Measurements from ENCODE around the gene CNRIP1.
"Not testable (repeated sequence)": the region's sequence is repeated elsewhere in the genome, so short reads cannot be mapped to it uniquely, and the experiment has no call there.

Gene CNRIP1

GRCh38 chr2:68319398-68320117 is at the start of gene CNRIP1:
CNRIP1 (minus strand) TSS chr2:68319949; CDS start chr2:68319400, 549 bp downstream.
- DNase-seq (ENCODE audit: low read depth): peak; percentile 18

GRCh38 chr2:68369337-68369734 is 49.6 kb upstream of the CNRIP1 start:
- DNase-seq (ENCODE audit: low read depth): no peak

- peak; percentile 57 for DNase-seq (ENCODE audit: low read depth)
These were observed 49.0 kb upstream of the CNRIP1 start for GRCh38 chr2:68368654-68369336.

DNA sequence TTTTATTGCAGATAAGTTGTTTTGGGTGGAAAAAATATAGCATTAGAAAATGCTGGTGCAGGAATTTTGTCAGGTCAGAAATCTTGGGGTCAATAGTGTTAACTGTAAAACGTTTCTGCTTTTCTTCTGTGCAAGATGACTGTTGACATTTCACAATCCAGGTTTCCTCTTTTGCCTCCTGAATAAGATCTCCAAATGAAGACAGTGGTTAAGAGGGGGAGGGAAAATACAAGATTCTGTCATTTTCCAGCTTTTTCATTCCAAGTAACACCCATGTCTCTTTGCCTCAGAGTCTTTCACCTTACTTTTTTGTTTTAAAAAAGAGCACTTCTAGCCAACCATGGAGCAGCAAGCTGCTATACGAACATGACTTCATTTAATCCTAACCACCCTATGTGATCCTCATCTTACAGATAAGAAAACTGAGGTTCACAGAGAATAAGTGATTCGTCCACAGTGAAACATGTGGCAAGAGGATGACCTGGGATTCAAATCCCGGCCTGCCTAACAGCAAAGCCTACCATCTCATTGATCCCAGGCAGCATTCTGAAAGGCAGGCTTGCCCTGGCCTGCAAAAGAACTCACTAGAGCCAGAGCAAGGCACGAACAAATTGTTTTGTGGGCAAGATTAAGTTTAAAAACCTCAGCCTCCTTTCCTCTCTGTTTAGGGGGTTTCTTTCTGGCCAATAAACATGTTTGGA is 48.4 kb upstream of the CNRIP1 start:
- no peak for DNase-seq (ENCODE audit: low read depth)

- DNase-seq (ENCODE audit: low read depth): no peak
These were observed 46.4 kb upstream of the CNRIP1 start for GRCh38 chr2:68366083-68366560.

- no peak for DNase-seq (ENCODE audit: low read depth)
These were observed 45.3 kb upstream of the CNRIP1 start, which contains the start of gene PLEK for GRCh38 chr2:68365087-68365486. PLEK (plus strand) TSS chr2:68365282; CDS start chr2:68365352, 70 bp downstream.

GRCh38 chr2:68363721-68364120 is 44.0 kb upstream of the CNRIP1 start:
- DNase-seq (ENCODE audit: low read depth): no peak

DNA sequence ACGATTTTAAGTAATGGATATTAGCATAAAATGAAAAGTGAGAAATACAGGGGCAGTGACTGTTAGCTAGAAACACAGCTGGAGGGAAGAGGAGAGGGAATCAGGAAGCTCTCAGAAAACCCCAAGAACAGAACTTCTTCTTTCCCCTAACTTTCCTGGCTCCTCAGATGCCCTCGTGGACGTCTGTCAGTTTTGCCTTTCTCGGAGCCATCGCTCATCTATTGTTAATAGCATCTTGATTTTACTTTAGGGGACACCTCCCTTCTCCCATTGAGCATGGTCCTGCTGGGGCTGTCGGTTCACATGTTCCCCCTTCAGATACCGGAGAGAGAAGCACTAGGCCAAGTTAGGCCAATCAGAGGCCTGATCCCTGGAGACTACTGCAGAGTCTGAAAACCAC is 43.0 kb upstream of the CNRIP1 start:
- no peak for DNase-seq (ENCODE audit: low read depth)

DNA sequence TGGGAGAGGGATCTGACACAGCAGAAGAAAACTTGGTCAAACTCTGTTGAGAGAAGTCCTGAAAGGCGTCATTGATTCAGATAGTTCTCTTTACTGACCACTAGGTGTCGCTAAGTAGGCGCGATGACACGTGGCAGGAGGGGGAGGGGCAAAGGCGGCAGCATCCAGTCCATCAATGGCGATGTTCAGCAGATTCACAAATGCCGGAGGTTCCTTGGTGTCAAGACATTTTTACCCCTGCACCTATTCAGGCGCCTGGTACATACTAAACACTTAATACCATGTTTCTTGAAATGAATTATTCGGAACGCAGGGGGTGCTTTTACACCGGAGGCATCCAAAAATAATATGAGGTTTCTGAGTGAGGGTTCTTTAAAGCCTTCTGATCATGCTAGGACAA is 42.3 kb upstream of the CNRIP1 start:
- DNase-seq (ENCODE audit: low read depth): no peak

DNA sequence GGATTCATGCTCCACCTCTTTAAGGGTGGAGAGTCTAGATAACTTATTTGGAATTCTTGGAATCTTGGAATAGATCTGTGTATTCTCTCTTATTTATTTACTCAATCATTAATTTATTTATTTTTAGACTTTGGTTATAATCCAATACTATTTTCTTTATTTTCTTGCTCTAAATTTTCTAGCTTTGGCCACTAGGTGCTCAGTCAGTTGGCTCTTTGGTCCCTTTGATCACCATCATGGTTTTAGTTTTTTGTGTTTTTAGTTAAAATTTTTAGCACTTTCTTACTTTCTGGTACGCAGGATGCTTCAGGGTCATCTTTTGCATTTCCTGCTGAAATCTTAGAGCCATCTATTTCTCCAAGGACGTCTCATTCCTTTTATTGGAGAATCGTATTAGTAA is 40.1 kb upstream of the CNRIP1 start:
- DNase-seq (ENCODE audit: low read depth): no peak

- no peak for DNase-seq (ENCODE audit: low read depth)
These were observed 38.0 kb upstream of the CNRIP1 start for GRCh38 chr2:68357605-68358337.

DNA sequence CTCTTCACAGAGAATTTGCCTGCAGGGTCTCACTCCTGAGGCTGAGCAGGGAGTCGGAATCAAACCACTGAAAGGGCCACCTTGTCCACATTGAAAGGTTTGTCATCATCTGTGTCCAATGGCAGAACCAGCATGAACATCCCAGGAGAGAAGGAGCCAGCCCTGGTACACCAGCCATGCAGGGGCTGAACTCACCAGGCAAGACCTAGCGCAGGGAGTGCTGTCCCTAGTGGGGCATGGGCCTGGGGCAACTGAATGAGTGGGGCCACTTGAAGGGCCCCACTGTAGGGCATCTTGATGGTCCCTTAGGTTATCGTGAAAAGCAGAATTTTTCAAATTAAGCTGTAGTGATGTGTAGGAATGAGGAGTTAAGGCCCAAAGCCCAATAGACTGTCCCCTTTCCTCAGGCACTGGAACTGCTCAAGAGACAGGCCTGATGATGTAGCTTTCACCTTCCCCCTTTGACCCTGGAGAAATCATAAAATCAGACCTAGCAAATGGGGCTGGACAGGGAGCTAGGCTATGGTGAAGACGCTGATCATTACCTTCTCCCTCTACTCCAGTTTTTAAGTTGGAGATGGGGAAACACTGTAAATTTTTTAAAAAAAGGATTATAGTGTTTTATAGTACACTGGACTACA is 37.0 kb upstream of the CNRIP1 start:
- no peak for DNase-seq (ENCODE audit: low read depth)

- DNase-seq (ENCODE audit: low read depth): no peak
These were observed 33.1 kb upstream of the CNRIP1 start for GRCh38 chr2:68352651-68353391.

GRCh38 chr2:68351997-68352396 is 32.2 kb upstream of the CNRIP1 start:
- DNase-seq (ENCODE audit: low read depth): no peak

DNA sequence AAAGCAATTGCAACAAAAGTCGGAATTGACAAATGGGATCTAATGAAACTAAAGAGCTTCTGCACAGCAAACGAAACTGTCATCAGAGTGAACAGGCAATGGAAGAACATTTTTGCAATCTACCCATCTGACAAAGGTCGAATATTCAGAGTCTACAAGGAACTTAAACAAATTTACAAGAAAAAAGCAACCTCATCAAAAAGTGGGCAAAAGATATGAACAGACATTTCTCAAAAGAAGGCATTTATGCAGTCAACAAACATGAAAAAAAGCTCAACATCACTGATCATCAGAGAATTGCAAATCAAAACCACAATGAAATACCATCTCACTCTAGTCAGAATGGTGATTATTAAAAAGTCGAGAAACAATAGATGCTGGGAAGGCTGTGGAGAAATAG is 29.3 kb upstream of the CNRIP1 start:
- DNase-seq (ENCODE audit: low read depth): not testable (repeated sequence)

DNA sequence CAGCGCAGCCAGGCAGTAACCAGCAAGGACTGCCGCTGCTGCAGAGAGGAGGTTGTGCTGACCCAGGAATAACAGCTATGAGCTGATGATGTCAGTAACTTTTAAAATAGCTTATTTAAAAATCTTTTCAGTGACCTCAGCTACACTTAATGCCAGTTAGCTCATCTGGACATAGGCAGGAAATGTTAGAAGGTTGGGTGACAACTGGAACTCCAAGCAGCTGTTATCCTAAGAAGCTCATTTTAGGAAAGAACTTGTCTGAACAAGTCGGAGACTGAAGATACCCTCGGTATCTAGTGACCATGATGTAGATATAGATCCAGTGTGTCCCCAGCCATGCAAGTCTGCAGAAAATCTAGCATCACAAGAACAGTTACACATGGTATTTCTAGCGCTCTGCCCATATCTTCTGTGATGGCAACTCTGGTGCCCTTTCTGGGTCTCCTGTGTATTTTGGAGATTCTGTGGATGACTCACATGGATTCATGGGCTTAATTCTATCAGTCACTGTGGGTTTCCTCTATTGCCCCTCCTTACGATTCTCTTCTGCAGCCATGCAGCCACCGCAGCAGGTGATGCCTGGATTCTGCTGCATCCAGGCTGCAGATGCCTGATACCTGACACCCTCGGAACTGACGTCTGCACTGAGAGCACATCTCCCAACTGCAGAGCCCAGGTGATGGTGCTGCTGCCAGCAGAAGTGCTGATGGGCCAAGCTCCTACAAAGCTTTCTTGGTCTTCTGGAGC is 25.6 kb upstream of the CNRIP1 start:
- no peak for DNase-seq (ENCODE audit: low read depth)

DNA sequence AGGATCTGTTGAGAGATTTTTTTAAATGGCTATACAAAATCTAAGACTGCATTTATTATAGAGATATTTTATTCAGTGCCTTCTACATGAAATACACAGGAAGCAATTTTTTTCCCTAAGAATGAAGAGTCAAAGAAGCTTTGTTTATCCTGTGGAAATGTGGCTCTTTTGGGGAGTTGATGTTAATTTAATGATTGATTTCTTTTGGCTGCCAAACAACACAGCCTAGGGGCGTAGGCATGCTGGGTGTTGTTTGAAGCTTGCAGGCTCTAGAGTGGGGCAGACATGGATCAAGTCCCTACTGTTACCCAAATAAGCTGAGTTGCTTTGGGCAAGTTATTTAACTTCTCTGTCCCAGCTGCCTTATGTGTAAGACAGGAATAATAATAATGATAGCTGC is 24.3 kb upstream of the CNRIP1 start:
- DNase-seq (ENCODE audit: low read depth): no peak

DNA sequence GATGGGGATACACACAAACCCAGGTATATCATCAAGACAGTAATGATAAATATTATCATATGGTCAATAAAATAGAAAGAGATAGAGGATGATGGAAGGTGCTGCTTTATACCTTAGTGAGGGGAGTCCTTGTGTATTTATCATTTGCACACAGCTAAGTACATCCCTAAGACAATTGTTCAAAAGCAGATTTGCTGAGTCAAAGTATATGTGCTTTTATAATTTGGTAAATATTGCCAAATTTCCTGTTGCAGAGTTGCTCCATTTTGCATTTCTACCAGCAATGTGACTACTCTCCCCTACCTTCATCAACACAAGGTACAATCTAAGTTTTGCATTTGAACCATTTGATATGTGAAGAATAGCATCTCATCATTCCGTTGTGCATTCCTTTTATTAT is 22.7 kb upstream of the CNRIP1 start:
- no peak for DNase-seq (ENCODE audit: low read depth)

GRCh38 chr2:68341583-68341982 is 21.8 kb upstream of the CNRIP1 start:
- DNase-seq (ENCODE audit: low read depth): no peak

DNA sequence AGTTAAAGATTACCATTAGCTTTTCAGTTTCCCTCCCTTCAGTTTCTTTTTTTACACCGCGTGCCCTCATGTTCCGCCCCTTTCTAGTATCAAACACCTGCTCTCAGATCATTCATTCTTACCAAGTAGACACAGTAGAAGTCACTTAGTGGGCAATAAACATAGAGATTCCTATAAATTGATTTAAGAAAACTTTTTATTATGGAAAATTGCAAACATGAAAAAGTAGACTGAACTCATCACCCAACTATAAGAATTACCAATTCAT is 21.2 kb upstream of the CNRIP1 start:
- no peak for DNase-seq (ENCODE audit: low read depth)

Measured in non-pigmented ciliary epithelial cell (primary cell).